ENCODE results near the gene FHL5. TPM values are rescaled to one million over a fixed set of nuclear protein-coding genes. Genes with fewer than 3 reads are reported as not detected.
"Not testable (repeated sequence)": the region's sequence is repeated elsewhere in the genome, so short reads cannot be mapped to it uniquely, and the experiment has no call there.

Gene FHL5
- polyA plus RNA-seq (ENCODE audit: insufficient read length in 3 of 3): under 1 TPM; 0.12 to 0.24 (median 0.13) TPM
- long read RNA-seq, donor 1: 0 reads
- long read RNA-seq, donor 2: 0 reads
- long read RNA-seq, donor 3: 0 reads
- long read RNA-seq, donor 4: 0 reads
- long read RNA-seq, donor 5: 0 reads
- long read RNA-seq, donor 6: 0 reads
- long read RNA-seq, donor 7: 0 reads
- long read RNA-seq, donor 8: 0 reads
- long read RNA-seq, donor 9: 0 reads
- long read RNA-seq, donor 10: 0 reads
- long read RNA-seq, donor 11: 0 reads
- long read RNA-seq, donor 12: 0 reads
- long read RNA-seq, donor 13: 0 reads
- long read RNA-seq, donor 14: 0 reads
- long read RNA-seq, donor 15: 0 reads
- long read RNA-seq, donor 16: 0 reads

GRCh38 chr6:96562886-96563285, at the start of gene FHL5:
Gene FHL5, plus strand, starts transcription at chr6:96563128. Its CDS starts 40,486 bp downstream, at chr6:96603614.
- no peak for DNase-seq

- peak; percentile 3 for DNase-seq
These were observed 42.5 kb upstream of the FHL5 start for GRCh38 chr6:96520171-96521115.

- DNase-seq: no peak
These were observed 41.7 kb upstream of the FHL5 start for GRCh38 chr6:96521306-96521643.

GRCh38 chr6:96521644-96522464, 41.1 kb upstream of the FHL5 start, which contains the start of gene UFL1:
Gene UFL1, plus strand, starts transcription at chr6:96521806. Its CDS starts 68 bp downstream, at chr6:96521874.
- peak; percentile 94 for DNase-seq

- no peak for DNase-seq
These were observed 40.4 kb upstream of the FHL5 start for GRCh38 chr6:96522465-96523009.

- no peak for DNase-seq
These were observed 34.7 kb upstream of the FHL5 start for GRCh38 chr6:96528193-96528592.

- no peak for DNase-seq
These were observed 30.5 kb upstream of the FHL5 start for GRCh38 chr6:96532399-96532798.

GRCh38 chr6:96537726-96538125, 25.2 kb upstream of the FHL5 start:
- DNase-seq: no peak

- no peak for DNase-seq
These were observed 20.2 kb upstream of the FHL5 start for GRCh38 chr6:96542702-96543101.

- no peak for DNase-seq
These were observed 17.0 kb upstream of the FHL5 start for GRCh38 chr6:96545882-96546281.

GRCh38 chr6:96547654-96548053, 15.3 kb upstream of the FHL5 start:
- no peak for DNase-seq

- DNase-seq: no peak
These were observed 8.4 kb upstream of the FHL5 start for GRCh38 chr6:96554558-96554957.

GRCh38 chr6:96559740-96560139, 3.2 kb upstream of the FHL5 start:
- not testable (repeated sequence) for DNase-seq

- DNase-seq: no peak
These were observed 925 bp downstream of the FHL5 start for GRCh38 chr6:96563853-96564252.

GRCh38 chr6:96570053-96570452, 7.1 kb downstream of the FHL5 start:
- DNase-seq: no peak

- DNase-seq: no peak
These were observed 8.6 kb downstream of the FHL5 start for GRCh38 chr6:96571551-96571950.

GRCh38 chr6:96575359-96575758, 12.4 kb downstream of the FHL5 start:
- DNase-seq: no peak

GRCh38 chr6:96576221-96576620, 13.3 kb downstream of the FHL5 start:
- DNase-seq: no peak

GRCh38 chr6:96582021-96582420, 19.1 kb downstream of the FHL5 start:
- no peak for DNase-seq

- DNase-seq: peak; percentile 27
These were observed 19.5 kb downstream of the FHL5 start for GRCh38 chr6:96582436-96582835.

GRCh38 chr6:96604420-96604819, 41.5 kb downstream of the FHL5 start:
- no peak for DNase-seq

GRCh38 chr6:96608074-96608473, 45.1 kb downstream of the FHL5 start:
- DNase-seq: no peak
